Esophagus muscularis mucosa (tissue), 4 donors: Measurements from ENCODE around the gene AUTS2. TPM values are rescaled to one million over a fixed set of nuclear protein-coding genes. Genes with fewer than 3 reads are reported as not detected.
"Not testable (repeated sequence)": the region's sequence is repeated elsewhere in the genome, so short reads cannot be mapped to it uniquely, and the experiment has no call there.

ENCODE experiments used
- DNase-seq: peaks from one replicate; pipeline ENCODE4 v3.0.0-alpha.2; 2017; ENCODE audit errors: extremely low spot score
- H3K27ac ChIP-seq, 4 donors: fragments of 200-600 bp; sonication (generic); replicated peaks in 1 of 4; 1 replicate in 3 of 4; 2 replicates in 1 of 4; pipeline ENCODE4 v1.5.1; 2016 to 2019; ENCODE audit warnings: mild to moderate bottlenecking in 1 of 4
- H3K27me3 ChIP-seq, 4 donors: fragments of 200-600 bp; sonication (generic); one replicate each; pipeline versions ENCODE4 v1.5.1 to v1.6.0; 2016 to 2019
- H3K36me3 ChIP-seq, 4 donors: fragments of 200-600 bp; sonication (generic); one replicate each; pipeline ENCODE4 v1.5.1; 2016 to 2019
- H3K4me1 ChIP-seq, 4 donors: fragments of 200-600 bp; sonication (generic); one replicate each; pipeline ENCODE4 v1.5.1; 2016 to 2019
- H3K4me3 ChIP-seq, 4 donors: fragments of 200-600 bp; sonication (generic); 1 replicate in 2 of 4; 2 replicates in 2 of 4; pipeline ENCODE4 v1.5.1; 2016 to 2019; ENCODE audit warnings: mild to moderate bottlenecking in 4 of 4, moderate library complexity in 1 of 4
- H3K9me3 ChIP-seq, 4 donors: fragments of 200-600 bp; sonication (generic); 1 replicate in 3 of 4; 2 replicates in 1 of 4; pipeline ENCODE4 v1.5.1; 2016 to 2019
- EP300 ChIP-seq: sonication (generic); formaldehyde crosslinking; IDR thresholded peaks from one replicate; pipeline ENCODE4 v1.6.1; 2017; ENCODE audit warnings: antibody characterized with exemption
- POLR2A ChIP-seq: fragments of 450-650 bp; IDR thresholded peaks from one replicate; pipeline ENCODE4 v1.6.1; 2017; ENCODE audit warnings: antibody characterized with exemption, moderate library complexity, mild to moderate bottlenecking, low read depth
- POLR2AphosphoS5 ChIP-seq, 2 donors: sonication (generic); formaldehyde crosslinking; IDR thresholded peaks; one replicate each; pipeline ENCODE4 v1.6.1; 2017; ENCODE audit warnings: antibody characterized with exemption in 2 of 2
- WGBS: methylation state at CpG from one replicate; pipeline ENCODE4 v1.1.5; 2018; 5-methylcytosine and 5-hydroxymethylcytosine counted together
- intact Hi-C: fragments of 100-400 bp; cut with DNase I; formaldehyde crosslinking; loops from one replicate; pipeline ENCODE4 v1.15.1; 2023
- total RNA-seq, 4 donors: library from RNA; depleted of rRNA; stranded (reverse); fragments of >200 nt; gene quantifications; one replicate each; pipeline versions ENCODE4 v1.1.0 to v1.2.1, GENCODE V29; 2016
- TF ChIP-seq, protein P1 (sequence below), 3 experiments: fragments of 200-600 bp in 2 of 3; fragments of 450-650 bp in 1 of 3; sonication (generic) in 2 of 3; IDR thresholded peaks; one replicate each; pipeline ENCODE4 v1.5.1; 2017 to 2019; ENCODE audit warnings: antibody characterized with exemption in 3 of 3, mild to moderate bottlenecking in 2 of 3, moderate library complexity in 1 of 3

Gene AUTS2
- total RNA-seq, 4 donors from 2014 or later, result 18.5 to 44.9 (median 34.2) TPM

DNA sequence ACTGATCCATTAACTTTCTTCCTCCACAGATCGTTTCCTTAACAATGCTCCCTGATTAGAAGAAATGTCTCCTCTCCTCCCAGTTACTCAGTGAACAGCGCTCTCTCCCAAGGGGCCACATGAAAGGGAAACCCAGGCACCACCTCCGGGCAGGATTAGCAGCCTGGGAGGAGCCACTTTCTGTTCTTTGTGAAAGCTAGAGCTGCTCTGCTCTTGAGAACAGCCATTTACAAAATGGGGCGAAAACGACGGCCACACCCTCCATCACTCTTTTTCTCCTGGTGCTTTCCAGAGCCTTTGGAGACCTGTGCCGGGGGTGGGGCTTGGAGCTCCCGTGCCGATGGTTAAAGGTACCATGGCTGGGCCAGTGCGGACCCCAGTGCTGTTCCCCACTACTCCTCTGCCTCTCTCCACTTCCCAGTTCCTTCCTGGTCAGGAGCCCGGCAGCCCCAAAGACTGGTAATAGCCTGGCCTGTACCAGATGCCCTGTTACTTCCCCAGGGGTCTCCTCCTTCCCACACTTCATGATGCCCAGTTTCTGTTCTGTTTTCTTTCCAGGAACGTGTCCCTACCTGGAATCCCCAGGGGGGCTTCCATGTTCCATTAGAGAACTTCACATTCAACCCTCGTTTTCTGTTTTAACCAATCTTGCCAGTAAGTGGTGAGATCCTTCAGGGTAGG lies 1130.7 kb downstream of the AUTS2 start:
- Histone ChIP-seq H3K9me3 (no peaks in the 10 kb centered on the region), H3K27ac (no peak overlapping the region), H3K27me3 (no peaks in the 10 kb centered on the region), H3K4me3 (no peak overlapping the region), H3K4me1 (peaks cover 0 to 32% (median 24%) of the 10 kb centered on the region in 4 donors), H3K36me3 (no peaks in the 10 kb centered on the region)
- no peak for DNase-seq
- 79% methylated on average over 13 of the region's 13 CpGs for WGBS
- intact Hi-C loops, result no loop called here
- TF ChIP-seq, protein P1, sequence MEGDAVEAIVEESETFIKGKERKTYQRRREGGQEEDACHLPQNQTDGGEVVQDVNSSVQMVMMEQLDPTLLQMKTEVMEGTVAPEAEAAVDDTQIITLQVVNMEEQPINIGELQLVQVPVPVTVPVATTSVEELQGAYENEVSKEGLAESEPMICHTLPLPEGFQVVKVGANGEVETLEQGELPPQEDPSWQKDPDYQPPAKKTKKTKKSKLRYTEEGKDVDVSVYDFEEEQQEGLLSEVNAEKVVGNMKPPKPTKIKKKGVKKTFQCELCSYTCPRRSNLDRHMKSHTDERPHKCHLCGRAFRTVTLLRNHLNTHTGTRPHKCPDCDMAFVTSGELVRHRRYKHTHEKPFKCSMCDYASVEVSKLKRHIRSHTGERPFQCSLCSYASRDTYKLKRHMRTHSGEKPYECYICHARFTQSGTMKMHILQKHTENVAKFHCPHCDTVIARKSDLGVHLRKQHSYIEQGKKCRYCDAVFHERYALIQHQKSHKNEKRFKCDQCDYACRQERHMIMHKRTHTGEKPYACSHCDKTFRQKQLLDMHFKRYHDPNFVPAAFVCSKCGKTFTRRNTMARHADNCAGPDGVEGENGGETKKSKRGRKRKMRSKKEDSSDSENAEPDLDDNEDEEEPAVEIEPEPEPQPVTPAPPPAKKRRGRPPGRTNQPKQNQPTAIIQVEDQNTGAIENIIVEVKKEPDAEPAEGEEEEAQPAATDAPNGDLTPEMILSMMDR (IDR thresholded peaks at IDR 0.05), result no peak
- no peak for TF ChIP-seq POLR2AphosphoS5 (IDR thresholded peaks at IDR 0.05)
- TF ChIP-seq EP300, result no peak
- TF ChIP-seq POLR2A, result no peak

DNA sequence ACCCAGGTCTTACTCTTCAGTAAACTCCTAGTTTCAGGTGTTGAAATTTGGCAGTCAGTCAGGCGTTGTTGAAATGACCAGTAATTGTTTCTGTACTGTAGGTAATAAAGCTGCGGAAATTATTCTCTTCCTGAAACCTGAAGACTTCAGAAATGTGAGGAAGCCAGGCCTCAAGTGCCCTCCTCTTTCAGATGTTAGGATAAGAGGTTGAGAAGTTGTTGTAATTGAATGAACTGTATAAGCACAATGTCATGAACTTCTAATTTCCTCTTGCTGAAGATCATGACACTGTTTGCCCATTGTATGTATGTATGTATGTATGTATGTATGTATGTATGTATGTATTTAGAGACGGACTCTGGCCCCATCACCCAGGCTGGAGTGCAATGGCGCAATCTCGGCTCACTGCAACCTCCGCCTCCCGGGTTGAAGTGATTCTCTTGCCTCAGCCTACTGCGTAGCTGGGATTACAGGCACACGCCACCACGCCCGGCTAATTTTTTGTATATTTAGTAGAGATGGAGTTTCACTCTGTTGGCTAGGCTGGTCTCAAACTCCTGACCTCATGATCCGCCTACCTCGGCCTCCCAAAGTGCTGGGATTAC lies 1131.4 kb downstream of the AUTS2 start:
- H3K9me3 ChIP-seq, DNase-seq, H3K36me3 ChIP-seq, H3K4me3 ChIP-seq, H3K27ac ChIP-seq, intact Hi-C loops, H3K27me3 ChIP-seq: not testable (repeated sequence)
- 95% methylated on average over 13 of the region's 13 CpGs for WGBS
- H3K4me1 ChIP-seq, result peaks cover 5 to 35% (median 24%) of the 10 kb centered on the region in 4 donors

DNA sequence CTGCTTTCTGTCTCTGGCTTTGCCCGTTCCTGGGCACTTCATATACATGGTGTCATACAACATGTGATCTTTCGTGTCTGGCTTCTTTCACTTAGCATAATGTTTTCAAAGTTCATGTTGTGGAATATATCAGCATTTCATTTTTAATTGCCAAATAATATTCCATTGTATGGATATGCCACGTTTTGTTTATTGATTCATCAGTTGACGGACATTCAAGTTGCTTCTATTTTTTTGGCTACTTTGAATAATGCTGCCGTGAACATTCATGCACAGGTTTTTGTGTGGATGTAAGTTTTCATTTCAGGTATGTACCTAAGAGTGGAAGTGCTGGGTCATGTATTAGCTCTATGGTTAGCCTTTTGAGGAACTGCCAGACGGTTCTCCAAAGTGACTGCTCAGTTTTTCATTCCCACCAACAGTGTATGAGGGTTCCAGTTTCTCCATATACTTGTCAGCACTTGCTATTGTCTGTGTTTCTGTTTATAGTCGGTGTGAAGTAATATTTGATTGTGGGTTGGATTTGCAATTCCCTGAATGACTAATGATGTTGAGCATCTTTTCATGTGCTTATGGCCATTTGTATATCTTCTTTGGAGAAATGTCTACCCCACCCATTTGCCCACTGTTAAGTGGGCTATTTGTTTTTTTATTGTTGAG lies 1132.3 kb downstream of the AUTS2 start:
- Histone ChIP-seq H3K36me3 (no peaks in the 10 kb centered on the region), H3K27me3 (no peaks in the 10 kb centered on the region), H3K4me1 (peaks cover 6 to 31% (median 22%) of the 10 kb centered on the region in 4 donors), H3K9me3 (no peaks in the 10 kb centered on the region), H3K27ac (no peak overlapping the region), H3K4me3 (no peak overlapping the region)
- intact Hi-C loops, result no loop called here
- TF ChIP-seq, protein P1 (IDR thresholded peaks at IDR 0.05), result no peak
- no peak for TF ChIP-seq POLR2AphosphoS5 (IDR thresholded peaks at IDR 0.05)
- no peak for DNase-seq
- WGBS, result 75% methylated on average over 7 of the region's 7 CpGs

DNA sequence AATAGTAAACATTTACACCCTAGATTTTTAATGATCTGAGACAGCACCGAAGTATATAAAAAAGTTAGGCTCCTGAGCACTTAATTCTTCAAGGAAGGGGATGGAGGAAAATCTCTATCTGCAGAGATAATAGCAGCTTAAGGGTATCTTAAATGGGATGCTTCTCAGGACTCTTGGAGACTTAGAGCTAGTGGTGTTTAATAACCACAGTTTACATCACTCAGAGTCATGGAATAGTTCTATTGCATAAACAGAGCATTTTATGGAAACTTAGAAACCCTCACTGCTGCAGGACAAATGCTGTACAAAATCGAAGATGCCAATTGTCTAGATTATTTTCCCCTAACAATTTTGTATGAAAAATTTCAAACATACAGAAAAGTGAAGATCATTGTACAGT lies 1134.8 kb downstream of the AUTS2 start:
- H3K36me3 ChIP-seq, result no peaks in the 10 kb centered on the region
- TF ChIP-seq POLR2AphosphoS5 (IDR thresholded peaks at IDR 0.05), result no peak
- no peak for TF ChIP-seq EP300
- intact Hi-C loops, result no loop called here
- H3K4me1 ChIP-seq, result peaks cover 18 to 50% (median 35%) of the 10 kb centered on the region in 4 donors
- DNase-seq, result no peak
- H3K27ac ChIP-seq, result no peak overlapping the region
- no peaks in the 10 kb centered on the region for H3K27me3 ChIP-seq
- H3K9me3 ChIP-seq, result no peaks in the 10 kb centered on the region
- WGBS, result 63% methylated on average over 2 of the region's 2 CpGs
- H3K4me3 ChIP-seq, result no peak overlapping the region

DNA sequence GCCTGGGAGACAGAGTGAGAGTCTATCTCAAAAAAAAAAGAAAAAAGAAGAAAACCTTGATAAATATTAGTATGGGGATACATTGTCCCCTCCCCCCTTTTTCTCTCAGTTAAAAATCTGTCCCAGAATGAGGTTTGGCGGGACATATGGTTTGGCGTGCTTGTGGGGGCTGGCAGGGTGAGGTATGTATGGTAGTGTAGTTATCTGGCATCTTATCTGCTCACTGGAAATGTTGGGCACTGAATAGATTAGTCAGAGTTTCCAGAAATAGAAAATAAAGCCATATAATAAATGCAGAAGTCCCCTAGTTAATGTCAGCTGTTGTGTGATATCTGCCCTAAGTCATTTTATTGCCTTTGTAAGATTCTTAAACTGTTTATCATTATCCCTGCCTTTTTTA lies 1136.1 kb downstream of the AUTS2 start:
- Histone ChIP-seq H3K9me3 (no peaks in the 10 kb centered on the region), H3K4me3 (no peak overlapping the region), H3K27me3 (no peaks in the 10 kb centered on the region), H3K4me1 (peaks cover 18 to 62% (median 43%) of the 10 kb centered on the region in 4 donors), H3K27ac (no peak overlapping the region), H3K36me3 (no peaks in the 10 kb centered on the region)
- TF ChIP-seq, protein P1 (IDR thresholded peaks at IDR 0.05), result no peak
- TF ChIP-seq EP300 (no peak), POLR2A (no peak), POLR2AphosphoS5 (IDR thresholded peaks at IDR 0.05) (no peak)
- intact Hi-C loops, result no loop called here
- 73% methylated on average over 2 of the region's 2 CpGs for WGBS
- DNase-seq, result no peak
